Fibroblast of lung (primary cell): ENCODE data around the gene CD58.

Experiments used
- EZH2 ChIP-seq: IDR thresholded peaks from 2 replicates; pipeline ENCODE4 v1.5.1; 2012; ENCODE audit warnings: low read length, control low read depth, mild to moderate bottlenecking; ENCODE audit errors: missing control alignments
- TF ChIP-seq, protein P1 (sequence below), 2 donors: IDR thresholded peaks in 1 of 2; conservative IDR thresholded peaks in 1 of 2; 1 replicate in 1 of 2; 2 replicates in 1 of 2; pipeline ENCODE4 v1.5.1; 2011 to 2012; ENCODE audit warnings: low read length in 2 of 2, control low read depth in 1 of 2, inconsistent platforms in 1 of 2, low read depth in 1 of 2, mild to moderate bottlenecking in 1 of 2

DNA sequence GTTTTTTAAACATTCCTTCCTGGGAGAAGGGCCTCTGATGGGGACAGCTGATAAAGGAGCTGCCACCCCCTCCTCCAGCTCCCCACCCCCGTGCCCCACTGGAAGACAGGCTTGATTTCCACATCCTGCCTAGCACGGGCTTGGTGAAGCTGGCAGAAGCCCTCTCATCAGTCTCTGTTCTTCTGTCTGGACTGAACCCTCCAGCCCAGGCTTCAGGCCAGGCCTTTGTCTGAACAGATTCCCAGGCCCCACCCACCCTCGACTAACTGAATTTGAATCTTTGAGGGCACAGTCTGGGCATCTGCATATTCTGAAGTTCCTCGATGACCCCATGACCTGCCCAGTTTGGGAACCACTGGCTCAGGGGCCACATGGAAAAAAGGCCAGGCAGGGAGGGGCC is 75.3 kb downstream of the CD58 start:
- TF ChIP-seq, protein P1, sequence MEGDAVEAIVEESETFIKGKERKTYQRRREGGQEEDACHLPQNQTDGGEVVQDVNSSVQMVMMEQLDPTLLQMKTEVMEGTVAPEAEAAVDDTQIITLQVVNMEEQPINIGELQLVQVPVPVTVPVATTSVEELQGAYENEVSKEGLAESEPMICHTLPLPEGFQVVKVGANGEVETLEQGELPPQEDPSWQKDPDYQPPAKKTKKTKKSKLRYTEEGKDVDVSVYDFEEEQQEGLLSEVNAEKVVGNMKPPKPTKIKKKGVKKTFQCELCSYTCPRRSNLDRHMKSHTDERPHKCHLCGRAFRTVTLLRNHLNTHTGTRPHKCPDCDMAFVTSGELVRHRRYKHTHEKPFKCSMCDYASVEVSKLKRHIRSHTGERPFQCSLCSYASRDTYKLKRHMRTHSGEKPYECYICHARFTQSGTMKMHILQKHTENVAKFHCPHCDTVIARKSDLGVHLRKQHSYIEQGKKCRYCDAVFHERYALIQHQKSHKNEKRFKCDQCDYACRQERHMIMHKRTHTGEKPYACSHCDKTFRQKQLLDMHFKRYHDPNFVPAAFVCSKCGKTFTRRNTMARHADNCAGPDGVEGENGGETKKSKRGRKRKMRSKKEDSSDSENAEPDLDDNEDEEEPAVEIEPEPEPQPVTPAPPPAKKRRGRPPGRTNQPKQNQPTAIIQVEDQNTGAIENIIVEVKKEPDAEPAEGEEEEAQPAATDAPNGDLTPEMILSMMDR (conservative IDR thresholded peaks at IDR 0.05 in 1 of 2, IDR thresholded peaks at IDR 0.05 in 1 of 2; ENCODE audit: low read depth in 1 of 2, low read length in 2 of 2): no peak
- TF ChIP-seq EZH2: no peak
